ENCODE data around the gene COA1.

DNA sequence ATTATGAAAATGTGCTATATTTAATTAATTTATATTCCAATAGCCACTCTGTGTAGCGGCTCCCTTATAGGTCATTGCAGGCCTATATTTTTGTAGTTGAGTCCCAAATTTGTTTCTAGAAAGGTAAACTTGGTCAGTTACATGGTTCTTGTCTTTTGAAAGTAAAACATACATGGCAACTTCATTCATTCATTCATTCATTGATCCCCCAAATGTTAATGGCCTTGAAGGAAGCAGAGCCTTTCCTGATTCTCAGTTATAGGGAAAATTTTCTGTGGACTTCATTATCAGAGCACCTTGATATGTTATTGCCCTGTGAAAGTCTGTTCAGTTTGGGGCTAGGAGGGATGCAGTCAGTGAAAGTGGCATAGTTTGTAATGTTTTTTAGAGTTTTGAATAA lies 32.1 kb upstream of the COA1 start:
- TF ChIP-seq, protein P1, sequence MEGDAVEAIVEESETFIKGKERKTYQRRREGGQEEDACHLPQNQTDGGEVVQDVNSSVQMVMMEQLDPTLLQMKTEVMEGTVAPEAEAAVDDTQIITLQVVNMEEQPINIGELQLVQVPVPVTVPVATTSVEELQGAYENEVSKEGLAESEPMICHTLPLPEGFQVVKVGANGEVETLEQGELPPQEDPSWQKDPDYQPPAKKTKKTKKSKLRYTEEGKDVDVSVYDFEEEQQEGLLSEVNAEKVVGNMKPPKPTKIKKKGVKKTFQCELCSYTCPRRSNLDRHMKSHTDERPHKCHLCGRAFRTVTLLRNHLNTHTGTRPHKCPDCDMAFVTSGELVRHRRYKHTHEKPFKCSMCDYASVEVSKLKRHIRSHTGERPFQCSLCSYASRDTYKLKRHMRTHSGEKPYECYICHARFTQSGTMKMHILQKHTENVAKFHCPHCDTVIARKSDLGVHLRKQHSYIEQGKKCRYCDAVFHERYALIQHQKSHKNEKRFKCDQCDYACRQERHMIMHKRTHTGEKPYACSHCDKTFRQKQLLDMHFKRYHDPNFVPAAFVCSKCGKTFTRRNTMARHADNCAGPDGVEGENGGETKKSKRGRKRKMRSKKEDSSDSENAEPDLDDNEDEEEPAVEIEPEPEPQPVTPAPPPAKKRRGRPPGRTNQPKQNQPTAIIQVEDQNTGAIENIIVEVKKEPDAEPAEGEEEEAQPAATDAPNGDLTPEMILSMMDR (IDR thresholded peaks at IDR 0.05) = no peak
- no peak for TF ChIP-seq POLR2A (IDR thresholded peaks at IDR 0.05)

Measured in esophagus squamous epithelium (tissue), 4 donors.